Putamen (tissue), 1 donor: ENCODE measurements around the gene RHOT2.

Source experiments
- DNase-seq: peaks from one replicate; pipeline ENCODE4 v3.0.0-alpha.2; 2016; ENCODE audit warnings: low spot score

Gene RHOT2

DNA sequence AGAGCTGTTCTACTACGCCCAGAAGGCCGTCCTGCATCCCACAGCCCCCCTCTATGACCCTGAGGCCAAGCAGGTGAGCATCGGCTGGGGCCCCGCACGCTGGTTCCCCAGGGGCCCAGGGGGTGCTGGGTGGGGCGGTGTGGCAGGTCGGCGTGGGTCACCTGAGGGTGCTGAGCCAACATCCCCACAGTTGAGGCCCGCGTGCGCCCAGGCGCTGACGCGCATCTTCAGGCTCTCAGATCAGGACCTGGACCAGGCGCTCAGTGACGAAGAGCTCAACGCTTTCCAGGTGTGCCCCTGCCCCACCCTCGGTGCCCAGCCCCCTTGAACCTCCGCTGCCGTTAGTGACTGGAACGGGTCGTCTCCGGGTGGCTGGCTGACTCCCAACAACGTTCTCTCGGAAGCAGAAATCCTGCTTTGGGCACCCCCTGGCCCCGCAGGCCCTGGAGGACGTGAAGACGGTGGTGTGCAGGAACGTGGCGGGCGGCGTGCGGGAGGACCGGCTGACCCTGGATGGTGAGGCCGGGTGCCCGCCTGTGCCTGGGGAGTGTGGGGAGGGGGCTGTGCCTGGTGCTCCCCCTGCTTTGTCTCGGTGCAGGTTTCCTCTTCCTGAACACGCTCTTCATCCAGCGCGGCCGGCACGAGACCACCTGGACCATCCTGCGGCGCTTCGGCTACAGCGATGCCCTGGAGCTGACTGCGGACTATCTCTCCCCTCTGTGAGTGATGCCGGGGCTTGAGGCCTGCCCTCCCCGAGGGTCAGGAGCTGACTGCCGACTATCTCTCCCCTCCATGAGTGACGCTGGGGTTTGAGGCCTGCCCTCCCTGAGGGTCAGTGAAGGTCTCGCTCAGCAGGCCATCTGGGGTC, 2.8 kb downstream of the RHOT2 start:
- no peak for DNase-seq

DNA sequence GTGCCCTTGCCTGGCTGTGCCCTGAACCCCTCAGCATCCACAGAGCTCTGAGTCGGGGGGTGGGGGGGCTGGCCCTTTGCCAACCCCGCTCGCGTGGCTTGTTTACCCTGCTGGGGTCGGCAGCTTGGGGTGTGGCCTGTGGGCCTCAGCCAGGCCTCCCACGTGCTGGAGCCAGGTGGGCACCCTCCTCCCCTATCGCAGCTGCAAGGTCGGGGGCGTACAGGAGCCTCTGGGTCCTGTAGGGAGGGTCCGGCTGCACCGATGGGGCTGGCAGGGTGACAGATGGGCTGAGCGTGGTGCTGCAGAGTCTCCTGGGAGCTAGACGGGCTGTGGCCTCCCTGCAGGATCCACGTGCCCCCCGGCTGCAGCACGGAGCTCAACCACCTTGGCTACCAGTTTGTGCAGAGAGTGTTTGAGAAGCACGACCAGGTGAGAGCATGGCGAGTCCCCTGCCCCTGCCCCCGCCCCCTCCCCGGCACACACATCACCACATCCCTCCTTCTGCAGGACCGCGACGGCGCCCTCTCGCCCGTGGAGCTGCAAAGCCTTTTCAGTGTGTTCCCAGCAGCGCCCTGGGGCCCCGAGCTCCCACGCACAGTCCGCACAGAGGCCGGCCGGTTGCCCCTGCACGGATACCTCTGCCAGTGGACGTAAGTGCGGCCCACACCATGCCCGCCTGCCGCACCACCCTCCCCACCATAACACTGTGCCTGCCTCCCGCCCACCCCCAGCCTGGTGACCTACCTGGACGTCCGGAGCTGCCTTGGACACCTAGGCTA, 3.6 kb downstream of the RHOT2 start:
- DNase-seq = no peak

DNA sequence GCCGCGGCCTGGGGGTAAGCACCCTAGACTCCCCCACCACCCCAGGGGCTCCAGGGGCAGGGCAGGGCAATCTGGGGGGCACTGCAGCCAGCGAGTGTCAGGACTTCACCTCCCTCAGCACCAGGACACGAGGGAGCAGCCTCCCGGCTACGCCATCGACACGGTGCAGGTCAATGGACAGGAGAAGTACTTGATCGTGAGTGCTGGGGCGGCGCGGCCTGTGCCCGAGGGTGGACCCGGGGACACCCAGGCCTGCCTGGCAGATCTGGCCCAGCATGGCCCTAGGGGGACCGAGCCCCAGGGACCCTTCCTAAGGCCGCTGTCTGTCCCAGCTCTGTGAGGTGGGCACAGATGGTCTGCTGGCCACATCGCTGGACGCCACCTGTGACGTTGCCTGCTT, 4.4 kb downstream of the RHOT2 start:
- no peak for DNase-seq

DNA sequence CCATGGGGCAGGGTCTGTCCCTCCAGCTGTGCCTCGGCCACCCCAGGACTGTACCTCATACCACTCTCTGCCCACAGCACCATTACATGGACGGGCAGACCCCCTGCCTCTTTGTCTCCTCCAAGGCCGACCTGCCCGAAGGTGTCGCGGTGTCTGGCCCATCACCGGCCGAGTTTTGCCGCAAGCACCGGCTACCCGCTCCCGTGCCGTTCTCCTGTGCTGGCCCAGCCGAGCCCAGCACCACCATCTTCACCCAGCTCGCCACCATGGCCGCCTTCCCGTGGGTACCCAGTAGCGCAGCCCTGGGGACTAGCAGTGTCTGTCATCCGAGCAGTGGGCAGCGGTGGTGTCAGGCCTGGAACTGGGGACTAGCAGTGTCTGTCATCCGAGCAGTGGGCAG, 4.9 kb downstream of the RHOT2 start:
- no peak for DNase-seq

DNA sequence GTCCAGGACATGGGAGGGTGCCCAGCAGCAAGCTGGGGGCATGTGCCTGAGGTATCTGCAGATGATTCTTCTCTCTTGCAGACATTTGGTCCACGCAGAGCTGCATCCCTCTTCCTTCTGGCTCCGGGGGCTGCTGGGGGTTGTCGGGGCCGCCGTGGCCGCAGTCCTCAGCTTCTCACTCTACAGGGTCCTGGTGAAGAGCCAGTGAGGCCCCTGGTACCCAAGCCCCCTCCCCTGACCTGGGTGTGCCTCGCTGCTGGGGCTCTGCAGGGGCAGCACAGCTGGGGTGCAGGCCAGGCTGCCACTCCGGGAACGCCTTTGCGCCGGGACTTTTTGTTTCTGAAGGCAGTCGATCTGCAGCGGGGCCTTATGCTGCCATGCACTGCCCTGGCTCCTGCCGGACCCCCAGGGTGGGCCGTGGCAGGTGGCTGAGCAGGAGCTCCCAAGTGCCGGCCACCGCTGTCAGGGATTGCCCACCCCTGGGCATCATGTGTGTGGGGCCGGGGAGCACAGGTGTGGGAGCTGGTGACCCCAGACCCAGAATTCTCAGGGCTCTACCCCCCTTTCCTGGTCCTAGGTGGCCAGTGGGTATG, 5.6 kb downstream of the RHOT2 start:
- no peak for DNase-seq

DNA sequence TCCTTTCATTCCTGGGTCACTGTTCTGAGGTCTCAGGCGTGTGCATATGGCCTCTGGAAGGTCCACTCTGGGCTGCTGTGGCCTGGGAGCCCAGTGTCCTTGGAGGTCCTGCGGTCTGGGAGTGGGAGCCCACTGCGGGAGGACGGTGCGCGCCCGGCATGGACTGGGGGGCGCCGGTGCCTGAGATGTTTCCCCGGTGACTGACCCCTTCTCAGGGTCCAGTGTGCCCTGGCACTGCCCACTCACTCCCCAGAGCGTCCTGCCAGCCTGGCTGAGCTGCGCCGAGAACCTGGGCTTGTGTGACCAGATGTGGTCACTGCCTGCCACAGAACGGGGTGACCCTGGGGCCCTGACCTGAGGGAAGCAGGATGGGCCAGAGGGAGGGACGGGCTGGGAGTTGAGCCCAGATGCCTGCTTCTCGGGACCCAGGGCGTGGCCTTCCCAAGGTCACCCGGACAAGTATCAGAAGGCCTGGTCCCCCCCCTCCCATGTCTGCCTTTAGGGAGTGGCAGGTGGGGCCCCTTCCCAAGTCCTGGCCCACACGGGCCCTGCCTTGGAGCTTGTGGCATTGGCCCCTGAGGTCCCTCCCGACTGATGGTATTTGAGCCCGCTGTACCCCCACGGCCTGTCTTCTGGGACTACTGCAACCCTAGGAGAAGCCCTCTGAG, 6.4 kb downstream of the RHOT2 start:
- no peak for DNase-seq

DNA sequence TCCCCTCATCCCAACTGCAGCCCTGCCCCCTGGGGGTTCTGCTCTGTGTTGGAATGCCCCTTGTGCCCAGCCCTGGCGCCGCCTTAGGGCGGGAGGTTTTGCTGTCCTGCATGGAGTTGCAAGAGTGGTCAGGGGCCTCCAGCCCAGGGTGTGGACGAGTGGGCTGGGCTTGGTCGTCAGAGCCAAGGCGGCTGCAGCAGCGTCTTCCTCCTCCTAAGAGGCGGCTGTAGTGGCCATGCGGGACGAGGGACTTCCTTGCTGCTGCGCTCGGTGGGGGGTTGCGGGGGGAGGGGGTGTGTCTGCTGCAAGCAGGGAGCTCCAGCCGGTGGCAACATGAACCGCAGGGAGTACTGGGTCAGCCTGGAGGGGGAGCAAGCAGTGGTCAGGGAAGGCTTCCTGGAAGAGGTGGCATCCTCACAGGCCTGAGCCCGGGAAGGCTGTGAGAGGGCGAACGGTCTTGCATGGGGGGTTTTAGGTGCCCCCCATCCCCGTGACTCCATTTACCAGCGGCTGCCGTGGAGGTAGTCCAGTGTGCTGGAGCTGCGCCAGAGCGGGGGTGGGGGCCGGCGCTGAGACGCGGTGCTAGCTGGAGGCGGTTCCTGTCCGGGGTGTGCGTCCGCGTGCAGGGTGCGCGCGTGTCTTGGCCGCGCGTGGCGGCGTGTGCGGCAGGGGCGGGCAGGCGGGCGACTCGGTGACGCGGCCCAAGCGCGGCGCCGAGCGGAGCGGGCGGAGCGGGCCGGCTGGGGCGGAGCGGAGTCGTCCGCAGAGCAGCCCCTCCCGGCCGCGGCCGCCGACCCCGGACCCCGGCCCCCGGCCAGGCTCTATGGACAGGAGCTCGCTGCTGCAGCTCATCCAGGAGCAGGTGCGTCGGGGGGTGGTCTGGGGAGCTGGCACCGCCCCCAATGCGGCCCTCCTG, 7.3 kb downstream of the RHOT2 start, which contains the start of gene RHBDL1:
RHBDL1 (plus strand) TSS at position 704 of the 916 bp plus-strand sequence; CDS start at position 824, 120 bp downstream.
- no peak for DNase-seq

DNA sequence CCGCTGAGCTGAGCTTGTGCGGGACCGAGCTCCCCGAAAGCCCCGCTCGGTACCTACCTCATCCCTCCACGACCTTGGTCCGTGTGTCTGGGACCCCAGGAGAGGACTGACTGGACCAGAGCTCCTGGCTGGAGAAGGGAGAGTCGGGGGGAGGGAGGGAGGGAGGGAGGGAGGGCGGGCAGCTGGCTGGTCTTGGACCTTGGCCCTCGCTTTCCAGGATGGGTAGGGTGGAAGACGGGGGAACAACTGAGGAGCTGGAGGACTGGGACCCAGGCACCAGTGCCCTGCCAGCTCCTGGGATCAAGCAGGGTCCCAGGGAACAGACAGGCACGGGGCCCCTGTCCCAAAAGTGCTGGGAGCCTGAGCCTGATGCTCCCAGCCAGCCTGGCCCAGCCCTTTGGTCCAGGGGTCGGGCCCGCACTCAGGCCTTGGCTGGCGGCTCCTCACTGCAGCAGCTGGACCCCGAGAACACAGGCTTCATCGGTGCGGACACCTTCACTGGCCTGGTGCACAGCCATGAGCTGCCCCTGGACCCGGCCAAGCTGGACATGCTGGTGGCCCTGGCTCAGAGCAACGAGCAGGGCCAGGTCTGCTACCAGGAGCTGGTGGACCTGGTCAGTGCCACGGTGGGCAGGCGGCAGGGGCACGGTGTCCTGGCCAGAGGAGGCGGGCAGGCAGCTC, 8.1 kb downstream of the RHOT2 start:
- DNase-seq = no peak

DNA sequence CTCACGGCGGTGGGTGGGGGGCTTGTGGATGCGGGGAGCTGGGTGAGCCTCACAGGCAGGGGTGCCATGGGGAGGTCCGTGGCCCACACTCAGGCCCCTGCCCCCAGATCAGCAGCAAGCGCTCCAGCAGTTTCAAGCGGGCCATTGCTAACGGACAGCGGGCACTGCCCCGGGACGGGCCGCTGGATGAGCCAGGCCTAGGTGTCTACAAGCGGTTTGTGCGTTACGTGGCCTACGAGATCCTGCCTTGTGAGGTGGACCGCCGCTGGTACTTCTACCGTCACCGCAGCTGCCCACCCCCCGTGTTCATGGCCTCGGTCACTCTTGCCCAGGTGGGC, 8.6 kb downstream of the RHOT2 start:
- DNase-seq = no peak

DNA sequence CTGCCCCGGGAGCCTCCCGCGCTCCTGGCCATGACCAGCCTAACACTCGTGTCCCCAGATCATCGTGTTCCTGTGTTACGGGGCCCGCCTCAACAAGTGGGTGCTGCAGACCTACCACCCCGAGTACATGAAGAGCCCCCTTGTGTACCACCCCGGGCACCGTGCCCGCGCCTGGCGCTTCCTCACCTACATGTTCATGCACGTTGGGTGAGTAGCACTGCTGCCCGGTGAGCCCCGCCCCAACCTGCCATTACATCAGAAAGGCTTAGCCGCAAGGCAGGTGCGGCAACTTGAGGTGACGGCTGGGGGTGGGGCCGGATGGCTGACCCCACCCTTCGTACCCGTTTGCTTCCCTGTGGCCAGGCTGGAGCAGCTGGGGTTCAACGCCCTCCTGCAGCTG, 9.0 kb downstream of the RHOT2 start:
- DNase-seq = no peak

DNA sequence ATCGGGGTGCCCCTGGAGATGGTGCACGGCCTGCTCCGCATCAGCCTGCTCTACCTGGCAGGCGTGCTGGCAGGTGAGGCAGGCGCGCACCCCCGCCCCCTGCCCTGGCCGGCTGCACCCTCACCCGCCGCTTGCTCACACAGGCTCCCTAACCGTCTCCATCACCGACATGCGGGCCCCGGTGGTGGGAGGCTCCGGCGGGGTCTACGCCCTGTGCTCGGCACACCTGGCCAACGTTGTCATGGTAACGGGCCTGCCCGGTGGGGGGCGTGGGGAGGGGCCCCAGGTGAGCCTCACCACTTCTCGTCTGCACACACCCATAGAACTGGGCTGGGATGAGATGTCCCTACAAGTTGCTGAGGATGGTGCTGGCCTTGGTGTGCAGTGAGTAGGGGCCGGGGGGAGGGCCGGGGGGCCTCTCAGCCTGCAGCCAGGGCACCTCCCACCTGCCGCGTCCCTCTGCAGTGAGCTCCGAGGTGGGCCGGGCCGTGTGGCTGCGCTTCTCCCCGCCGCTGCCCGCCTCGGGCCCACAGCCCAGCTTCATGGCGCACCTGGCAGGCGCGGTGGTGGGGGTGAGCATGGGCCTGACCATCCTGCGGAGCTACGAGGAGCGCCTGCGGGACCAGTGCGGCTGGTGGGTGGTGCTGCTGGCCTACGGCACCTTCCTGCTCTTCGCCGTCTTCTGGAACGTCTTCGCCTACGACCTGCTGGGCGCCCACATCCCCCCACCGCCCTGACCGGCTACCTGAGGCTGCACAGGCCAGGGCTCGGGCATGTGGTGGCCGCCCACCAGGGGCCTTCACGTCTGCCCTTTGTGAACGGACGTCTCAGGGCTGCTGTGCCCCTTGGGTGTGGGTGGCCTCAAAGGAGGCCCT, 9.6 kb downstream of the RHOT2 start:
- DNase-seq = no peak

DNA sequence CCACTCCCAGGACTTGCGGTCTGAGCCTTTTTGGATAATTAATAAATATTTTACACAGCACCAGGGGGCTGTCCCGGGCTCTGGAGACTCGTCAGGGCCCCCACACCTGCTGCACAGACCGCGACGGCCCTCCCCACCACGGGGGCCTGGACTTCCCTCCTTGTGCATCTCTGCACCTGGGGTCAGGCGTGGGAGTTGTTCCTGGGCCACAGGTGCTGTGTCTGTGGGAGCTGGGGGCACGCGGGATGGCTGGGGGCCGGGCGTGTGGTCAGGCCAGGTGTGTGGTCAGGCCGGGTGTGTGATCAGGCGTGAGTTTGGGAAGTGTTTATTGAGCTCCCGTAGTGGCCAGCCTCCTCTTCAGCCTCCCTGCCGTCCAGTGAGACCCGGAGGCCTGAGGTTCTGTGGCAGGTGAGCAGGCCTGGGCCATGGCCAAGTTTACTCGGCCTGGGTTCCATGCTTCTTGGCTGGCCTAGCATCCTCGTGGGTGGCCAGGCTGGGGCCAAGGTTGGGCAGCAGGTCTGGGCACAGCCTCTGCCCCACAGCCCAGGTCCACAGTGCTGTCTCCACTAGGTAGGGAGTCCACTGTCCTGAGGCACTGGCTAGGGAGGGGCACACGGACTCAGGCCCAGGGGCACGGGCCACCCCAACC, 10.4 kb downstream of the RHOT2 start:
- no peak for DNase-seq

DNA sequence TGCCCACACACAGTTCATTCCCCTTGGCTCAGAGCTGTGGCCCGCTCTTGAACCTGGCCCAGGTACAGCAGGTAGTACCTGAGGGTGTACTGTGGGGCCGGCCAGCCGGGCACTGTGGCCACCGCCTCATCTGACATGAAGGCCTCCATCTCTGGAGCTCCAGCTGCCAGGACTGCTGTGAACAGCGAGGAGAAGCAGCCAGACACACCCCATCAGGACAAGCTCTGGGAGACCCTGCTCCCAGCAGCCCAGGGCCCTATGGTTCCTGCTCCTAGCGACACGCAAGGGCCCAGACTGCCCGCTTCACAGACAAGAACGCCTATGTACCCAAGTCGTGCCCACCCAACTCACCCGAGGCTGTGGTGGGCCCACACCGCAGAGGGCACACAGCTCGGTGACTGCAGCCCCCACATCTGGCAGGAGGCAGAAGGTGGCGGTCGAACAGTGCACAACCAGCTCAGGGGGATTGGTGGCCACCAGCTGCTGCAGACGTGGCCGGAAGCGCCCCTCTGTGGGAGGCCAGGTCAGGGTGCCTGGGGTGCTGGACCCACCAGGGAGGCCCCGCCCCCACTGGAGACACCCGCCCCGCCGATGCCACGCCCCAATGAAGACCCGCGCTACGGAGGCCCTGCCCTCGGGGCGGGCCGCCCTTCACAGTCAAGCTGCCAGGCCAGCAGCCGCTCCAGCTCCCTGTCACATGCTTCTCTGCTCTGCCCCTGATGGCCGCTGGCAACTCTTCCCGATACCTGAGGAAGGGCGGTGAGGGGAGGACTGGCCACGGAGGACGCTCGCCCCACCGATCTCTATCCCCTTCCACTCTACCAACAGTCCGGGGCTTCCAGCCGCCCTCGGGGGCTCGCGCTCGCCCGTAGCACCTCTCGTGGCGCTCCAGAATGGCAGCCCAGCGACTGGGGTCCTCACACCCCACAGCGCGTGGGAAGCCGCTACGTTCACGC, 11.2 kb downstream of the RHOT2 start:
- DNase-seq = peak; percentile 58

DNA sequence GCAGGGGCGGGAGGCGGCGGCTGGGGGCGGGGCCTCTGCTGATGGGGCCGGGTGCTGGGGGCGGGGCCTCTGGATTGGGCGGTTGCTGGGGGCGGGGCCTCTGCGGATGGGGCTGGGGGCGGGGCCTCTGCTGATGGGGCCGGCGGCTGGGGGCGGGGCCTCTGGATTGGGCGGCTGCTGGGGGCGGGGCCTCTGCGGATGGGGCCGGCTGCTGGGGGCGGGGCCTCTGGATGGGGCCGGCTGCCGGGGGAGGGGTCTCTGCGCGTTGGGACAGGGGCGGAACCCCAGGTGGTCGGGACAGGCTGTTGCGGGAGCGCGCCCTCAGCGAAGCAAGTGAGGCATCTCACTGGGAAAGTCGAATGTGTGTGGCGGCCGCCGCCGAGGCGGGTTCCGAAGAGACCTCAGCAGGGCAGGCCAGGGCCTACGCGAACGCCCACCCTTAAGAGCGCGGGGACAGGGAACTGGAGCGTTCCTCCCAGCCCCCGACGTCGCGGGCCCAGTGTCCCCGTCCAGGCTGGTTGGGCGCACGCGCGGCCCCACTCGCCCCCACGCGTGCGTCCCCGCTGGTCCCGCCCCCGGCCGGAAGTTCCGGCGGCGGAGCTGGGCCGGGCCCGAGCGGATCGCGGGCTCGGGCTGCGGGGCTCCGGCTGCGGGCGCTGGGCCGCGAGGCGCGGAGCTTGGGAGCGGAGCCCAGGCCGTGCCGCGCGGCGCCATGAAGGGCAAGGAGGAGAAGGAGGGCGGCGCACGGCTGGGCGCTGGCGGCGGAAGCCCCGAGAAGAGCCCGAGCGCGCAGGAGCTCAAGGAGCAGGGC, 12.1 kb downstream of the RHOT2 start, which contains the start of gene STUB1:
STUB1 (plus strand) TSS at position 597 of the 811 bp plus-strand sequence; CDS start at position 713, 116 bp downstream.
- peak; percentile 87 for DNase-seq

DNA sequence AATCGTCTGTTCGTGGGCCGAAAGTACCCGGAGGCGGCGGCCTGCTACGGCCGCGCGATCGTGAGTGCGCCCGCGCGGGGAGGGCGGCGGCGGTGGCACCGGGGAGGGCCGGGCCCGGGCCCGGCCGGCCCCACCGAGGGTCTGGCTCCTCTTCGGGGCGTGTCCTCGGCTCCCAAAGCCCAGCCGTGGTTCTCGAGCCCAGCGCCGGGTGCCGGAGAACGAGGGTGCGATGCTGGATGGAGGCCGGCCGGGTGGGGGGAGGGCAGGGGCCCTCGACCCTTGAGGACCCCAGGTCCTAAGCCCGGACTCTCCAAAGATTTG, 12.7 kb downstream of the RHOT2 start:
- no peak for DNase-seq

DNA sequence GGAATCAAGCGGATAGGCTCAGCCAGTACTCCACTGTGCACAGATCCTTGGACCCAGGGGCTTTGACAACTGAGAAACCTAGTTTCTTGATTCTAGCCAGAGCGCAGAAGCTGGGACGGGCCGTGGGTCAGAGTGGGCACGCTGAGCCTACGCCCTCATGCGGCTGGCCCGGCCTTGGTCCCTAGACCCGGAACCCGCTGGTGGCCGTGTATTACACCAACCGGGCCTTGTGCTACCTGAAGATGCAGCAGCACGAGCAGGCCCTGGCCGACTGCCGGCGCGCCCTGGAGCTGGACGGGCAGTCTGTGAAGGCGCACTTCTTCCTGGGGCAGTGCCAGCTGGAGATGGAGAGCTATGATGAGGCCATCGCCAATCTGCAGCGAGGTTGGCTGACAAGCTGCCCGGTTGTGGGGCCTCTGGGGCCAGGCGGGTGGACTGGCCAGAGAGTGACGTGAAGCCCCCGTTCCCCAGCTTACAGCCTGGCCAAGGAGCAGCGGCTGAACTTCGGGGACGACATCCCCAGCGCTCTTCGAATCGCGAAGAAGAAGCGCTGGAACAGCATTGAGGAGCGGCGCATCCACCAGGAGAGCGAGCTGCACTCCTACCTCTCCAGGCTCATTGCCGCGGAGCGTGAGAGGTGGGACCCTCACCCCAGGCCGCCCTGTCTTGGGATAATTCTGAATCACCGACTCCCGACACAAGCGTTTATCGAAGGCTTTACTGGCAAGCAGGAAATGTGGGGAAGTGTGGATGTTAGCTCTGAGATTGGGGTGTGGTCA, 13.2 kb downstream of the RHOT2 start:
- no peak for DNase-seq
